Jurkat, Clone E6-1 (cell line): ENCODE results near the gene LEP. TPM values are rescaled to one million over a fixed set of nuclear protein-coding genes. Genes with fewer than 3 reads are reported as not detected.
A peak's percentile ranks its signal among the peaks of the same experiment; 100 is the strongest.

Experiments
- DNase-seq: peaks from one replicate; pipeline ENCODE4 v3.0.0-alpha.2; 2011; ENCODE audit warnings: low read depth, low spot score
- H3K4me3 ChIP-seq: 2 replicates; pipeline ENCODE4 v1.5.1; 2011; ENCODE audit warnings: mild to moderate bottlenecking, low read length, control low read depth, moderate library complexity
- polyA plus RNA-seq: library from polyadenylated mRNA; unstranded; fragments of >200 nt; gene quantifications from one replicate; pipeline ENCODE4 v1.2.1, GENCODE V29; 2012; ENCODE audit warnings: missing spikeins; ENCODE audit not compliant: insufficient read length, insufficient read depth

The LEP gene
- polyA plus RNA-seq = not detected

DNA sequence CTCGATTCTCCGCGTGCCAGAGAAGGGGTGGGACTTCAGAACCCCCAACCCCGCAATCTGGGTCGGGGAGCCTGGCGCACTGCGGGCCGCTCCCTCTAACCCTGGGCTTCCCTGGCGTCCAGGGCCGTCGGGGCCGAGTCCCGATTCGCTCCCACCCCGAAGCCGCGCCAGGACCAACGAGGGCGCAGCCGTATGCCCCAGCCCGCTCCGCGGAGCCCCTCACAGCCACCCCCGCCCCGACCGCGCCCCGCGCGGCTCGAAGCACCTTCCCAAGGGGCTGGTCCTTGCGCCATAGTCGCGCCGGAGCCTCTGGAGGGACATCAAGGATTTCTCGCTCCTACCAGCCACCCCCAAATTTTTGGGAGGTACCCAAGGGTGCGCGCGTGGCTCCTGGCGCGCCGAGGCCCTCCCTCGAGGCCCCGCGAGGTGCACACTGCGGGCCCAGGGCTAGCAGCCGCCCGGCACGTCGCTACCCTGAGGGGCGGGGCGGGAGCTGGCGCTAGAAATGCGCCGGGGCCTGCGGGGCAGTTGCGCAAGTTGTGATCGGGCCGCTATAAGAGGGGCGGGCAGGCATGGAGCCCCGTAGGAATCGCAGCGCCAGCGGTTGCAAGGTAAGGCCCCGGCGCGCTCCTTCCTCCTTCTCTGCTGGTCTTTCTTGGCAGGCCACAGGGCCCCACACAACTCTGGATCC is at the start of gene LEP:
Gene LEP, plus strand, starts transcription at position 583 of the 691 bp plus-strand sequence. CDS start 10,741 bp downstream, outside the sequence.
- DNase-seq = no peak

DNA sequence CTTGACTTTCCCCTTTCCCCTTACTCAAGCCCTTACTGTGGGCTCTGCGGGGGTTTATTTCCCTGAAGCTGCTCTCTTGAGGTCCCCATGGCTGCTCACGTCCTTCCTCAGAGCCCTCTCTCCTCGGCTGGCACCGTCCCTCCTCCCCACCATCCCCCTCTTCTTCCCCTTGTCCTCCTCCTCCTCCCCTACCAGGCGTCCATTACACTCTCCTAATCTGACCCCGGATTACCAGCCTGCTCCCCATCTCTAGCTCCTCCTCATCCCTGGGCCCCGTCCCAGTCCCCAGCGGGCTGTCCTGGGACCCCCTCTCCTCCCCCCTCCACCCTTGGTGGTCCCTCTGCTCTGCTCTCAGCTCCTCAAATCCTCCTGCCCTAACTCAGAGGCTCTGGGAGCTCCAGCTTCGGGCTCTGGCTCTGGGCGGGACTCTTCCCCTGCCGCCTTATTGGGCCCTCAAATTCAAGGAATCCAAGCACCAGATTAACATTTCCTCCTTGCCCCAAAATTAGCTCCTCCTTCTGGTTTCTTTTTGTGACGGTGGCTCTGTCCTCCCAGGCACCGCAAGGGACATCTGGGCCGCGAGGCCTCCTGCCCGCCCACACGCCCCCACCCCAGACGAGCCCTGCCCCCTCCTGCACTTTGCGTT is 48.5 kb upstream of the LEP start:
- no peak for DNase-seq
- H3K4me3 ChIP-seq = no peak overlapping the region

More for the DNA sequence above, at the start of gene LEP:
- H3K4me3 ChIP-seq = no peak within 1 kb of the TSS

DNA sequence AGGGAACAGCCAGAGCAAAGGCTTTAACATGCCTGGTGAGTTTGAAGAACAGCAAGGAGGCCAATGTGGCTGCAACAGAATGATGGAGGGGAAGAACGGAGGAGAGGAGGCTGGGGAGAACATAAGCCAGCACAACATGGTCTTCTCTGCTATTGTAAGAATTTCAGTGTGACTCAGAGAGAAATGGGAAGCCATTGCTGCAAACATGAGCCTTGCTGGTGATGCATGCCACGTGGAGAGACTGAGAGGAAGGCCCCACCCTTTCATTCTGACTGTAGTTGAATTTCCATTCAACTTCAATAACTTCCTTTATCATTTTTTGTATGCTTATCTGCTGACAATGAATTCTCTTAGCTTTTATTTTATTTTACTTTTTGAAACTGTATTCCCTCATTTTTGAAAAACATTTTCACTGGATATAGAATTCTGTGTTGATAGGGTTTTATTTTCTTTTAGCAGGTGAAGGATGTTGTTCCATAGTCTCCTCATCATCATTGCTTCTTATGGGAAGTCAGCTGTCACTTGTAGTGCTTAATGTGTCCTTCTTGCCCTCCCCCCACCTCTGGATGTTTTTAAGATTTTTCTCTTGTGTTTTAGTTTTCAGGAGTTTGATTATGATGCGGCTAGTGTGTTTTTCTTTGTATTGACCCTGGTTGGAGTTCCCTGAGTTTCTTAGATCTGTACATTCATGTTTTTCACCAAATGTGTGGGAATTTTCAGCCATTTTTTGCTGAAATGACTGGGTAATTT is 46.4 kb upstream of the LEP start:
- no peak for DNase-seq
- H3K4me3 ChIP-seq = no peak overlapping the region

DNA sequence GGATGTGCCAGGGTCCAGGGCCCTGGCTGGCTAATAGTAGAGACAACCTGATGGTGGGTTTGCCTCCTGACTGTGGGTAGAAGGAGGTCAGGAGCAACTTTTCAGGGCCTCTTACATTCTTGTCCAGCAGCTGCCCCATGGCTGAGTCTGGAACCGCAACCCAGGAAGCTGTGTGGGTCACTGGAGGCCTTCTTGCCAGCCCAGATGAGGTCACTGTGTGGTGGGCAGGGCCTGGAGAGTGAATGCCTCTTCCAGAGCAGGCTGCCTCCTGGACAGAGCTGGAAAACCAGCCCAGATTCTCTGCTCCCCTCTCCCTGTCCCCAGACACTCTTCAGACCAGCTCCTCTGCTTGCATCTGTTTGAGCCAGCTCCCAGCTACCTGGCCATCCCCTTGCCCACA is 43.5 kb upstream of the LEP start:
- H3K4me3 ChIP-seq = no peak overlapping the region
- DNase-seq = no peak

DNA sequence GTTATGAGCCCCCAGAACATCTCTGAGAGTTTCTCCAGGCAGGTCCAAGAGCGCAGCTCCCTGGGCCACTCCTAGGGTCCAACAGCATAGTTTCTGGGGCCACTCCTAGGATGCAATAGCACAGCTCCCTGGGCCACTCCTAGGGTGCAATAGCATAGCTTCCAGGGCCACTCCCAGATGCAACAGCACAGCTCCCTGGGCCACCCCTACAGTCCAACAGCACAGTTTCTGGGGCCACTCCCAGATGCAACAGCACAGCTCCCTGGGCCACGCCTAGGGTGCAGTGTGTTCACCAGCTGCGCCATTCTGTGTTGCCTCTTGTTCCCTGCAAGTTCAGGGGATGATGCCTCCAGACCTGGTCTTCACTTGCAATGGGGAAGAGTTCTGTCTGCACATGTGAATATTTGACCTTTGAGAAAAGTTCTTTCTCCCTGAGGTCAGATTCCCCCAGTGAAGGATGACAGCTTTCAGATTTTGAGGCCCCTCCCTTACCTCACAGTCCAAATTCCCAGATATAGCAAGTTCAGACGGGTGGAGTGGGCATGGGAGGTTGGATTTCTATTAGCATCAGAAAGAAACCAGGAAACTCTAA is 43.0 kb upstream of the LEP start:
- H3K4me3 ChIP-seq = no peak overlapping the region
- no peak for DNase-seq

DNA sequence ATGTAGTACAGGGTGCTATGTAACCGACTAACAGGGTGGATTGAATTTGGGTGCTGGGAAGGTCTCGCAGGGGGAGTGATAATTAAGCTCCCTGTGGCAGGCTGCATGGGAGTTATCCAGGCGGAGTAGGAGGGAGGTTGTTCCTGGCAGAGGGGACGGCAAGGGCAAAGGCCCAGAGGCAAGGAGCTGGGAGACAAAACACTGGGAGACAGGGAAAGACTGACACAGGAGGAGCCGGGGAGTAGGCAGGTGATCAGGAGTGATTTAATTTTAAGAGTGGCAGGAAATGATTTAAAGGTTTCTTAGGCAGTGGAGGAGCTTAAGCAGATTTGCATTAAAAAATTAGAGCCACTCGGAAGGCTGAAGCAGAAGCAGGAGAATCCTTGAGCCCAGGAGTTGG is 40.7 kb upstream of the LEP start:
- no peak overlapping the region for H3K4me3 ChIP-seq
- no peak for DNase-seq

DNA sequence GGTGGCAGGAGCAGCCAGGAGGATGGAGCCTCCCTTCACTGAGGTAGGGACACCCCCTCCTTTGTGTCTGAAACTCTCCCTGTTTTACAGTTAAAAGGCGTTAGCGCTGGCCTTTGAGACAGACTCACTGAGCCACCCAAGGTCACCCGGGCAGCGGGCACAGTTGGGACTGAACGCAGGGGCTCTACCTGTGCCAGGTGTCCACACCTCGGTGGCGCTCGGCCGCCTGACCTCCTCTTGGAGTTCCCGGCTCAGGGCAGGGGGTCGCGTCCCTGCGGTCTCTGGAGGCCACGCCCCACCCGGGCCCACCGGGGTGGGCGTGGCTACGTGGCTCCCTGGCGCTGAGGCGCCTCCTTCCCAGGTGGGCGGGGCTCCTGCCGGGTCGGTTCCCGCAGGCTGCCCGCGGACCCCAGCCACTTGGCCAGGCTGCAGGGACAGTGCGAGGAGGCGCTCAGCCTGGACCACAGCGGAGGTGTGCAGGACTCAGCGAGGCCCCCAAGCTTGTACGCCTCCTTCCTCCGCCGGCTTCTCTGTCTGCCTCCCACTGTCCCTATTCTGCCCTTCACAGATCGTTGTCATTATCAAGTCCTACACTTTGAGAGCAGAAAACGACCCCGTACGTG is 39.9 kb upstream of the LEP start:
- no peak for DNase-seq
- no peak overlapping the region for H3K4me3 ChIP-seq

DNA sequence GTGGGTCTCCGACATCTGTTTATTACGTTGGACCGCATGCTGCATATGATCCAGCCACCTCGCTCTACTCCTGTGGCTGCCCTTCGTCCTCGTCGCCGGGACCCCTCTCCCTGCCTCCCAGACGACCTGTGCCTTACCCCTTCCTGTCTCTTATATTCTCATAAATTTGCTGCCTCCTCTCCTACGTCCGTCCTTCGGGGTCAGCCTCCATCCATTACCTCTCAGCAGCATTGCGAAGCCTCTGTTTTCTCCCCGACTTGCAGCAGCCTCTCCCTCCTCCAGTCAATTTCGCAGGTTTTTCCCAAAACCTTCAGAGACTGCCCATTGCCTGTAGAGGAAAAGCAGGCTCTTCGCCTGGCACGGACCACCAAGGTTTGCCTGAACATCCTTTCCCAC is 39.4 kb upstream of the LEP start:
- no peak for DNase-seq
- H3K4me3 ChIP-seq = no peak overlapping the region

DNA sequence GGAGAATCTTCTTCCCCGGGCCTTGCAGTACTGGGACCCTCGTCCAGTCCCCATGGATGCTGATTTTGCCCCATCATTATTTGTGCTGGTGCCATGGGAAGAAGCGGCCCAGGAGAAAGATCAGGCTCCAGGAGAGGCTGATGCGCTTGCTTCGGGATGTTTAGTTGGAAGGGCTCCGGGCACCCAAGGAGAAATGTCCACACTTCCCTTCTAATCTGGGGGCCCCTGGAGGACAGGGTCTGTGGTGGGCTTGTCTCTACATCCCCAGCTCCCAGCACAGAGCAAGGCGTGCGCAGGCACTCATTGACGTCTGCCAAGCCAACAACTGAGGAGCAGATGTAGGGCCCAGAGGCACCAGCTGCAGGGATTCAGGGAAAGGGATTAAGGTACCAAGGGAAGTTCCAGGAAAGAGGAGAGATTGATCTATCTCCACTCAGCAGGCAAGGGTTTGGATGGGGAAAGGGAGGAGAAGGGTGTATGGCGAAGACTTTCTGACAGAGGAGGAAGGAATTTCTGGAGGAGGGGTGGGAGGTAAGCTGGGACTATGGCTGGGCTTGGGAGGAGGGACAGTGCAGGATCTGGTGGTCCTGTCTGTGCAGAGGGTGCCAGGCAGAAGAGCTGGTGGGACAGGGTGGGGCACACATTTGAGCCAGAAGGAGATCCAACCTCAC is 38.7 kb upstream of the LEP start:
- no peak overlapping the region for H3K4me3 ChIP-seq
- DNase-seq = no peak

DNA sequence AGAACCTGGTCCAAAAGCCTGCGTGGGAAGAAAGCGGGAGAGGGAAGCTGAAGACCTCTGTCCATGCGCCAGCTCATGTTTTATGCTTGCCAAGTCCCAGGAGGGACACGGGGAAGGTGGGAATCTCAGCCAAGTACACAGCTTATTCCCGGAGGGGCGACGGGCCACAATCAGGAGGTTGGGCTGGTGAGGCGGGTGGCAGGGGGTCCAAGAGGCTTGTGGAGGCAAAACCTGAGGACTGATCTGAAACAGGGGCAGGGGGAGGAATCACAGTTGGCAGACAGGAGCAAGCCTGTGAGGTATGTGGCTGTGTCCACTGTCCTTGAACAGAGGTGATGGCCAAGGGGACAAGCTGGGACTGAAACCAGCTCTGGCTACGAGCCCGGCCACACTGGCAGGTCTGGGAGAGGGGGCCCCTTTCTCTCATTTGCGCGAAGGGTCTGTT is 38.0 kb upstream of the LEP start:
- no peak overlapping the region for H3K4me3 ChIP-seq
- no peak for DNase-seq

DNA sequence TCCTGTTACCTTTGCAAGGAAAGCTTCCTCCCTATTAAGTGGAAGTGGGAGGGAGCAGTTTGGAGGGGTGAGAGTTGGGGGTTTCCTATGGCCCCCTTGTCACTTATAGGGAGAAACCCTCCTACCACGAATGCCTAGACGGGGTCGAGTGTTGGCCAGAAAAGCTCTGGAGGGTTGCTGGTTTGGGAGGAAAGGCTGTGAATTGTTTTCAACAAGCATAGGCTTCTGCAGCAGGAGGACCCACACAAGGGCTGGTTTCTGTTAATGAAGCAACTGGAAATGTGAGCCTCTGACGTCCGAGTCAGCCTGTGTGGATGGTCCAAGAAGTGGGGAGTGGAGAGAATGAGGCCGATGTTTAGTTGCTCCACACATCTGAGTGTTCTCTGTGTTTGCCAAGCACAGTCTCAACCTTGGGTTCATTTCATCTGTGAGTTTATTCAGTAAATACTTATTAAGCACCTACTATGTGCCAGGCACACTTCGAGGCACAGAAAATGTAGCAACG is 37.3 kb upstream of the LEP start:
- no peak overlapping the region for H3K4me3 ChIP-seq
- DNase-seq = no peak

DNA sequence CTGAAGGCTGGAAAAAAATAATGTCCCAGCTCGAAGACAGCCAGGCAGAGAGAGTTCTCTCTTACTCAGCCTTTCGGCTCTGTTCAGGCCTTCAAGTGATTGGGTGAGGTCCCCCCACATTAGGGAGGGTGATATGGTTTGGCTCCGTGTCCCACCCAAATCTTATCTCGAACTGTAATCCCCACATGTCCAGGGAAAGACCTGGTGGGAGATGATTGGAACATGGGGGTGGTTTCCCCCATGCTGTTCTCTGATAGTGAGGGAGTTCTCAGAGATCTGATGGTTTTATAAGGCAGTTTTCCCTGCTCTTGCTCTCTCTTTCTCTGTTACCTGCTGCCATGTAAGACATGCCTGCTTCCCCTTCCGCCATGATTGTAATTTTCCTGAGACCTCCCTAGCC is 36.6 kb upstream of the LEP start:
- H3K4me3 ChIP-seq = no peak overlapping the region
- no peak for DNase-seq

DNA sequence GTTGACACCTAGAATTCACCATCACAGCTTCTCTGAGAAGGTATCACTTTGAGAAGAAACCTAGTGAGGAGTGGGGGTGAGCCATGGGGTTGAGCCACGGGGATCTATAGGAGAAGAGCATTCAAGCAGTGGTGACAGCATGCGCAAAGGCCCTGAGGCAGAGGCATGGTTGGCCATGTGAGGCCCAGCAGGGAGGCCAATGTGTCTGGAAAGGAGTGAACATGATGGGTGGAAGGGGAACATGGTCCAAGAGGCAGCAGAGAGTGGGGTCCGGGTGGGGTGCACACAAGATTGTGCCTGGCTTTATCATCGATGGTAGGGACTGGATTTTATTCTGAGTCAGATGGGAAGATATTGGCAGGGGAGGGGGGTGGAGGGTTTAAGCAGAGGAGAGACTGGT is 36.0 kb upstream of the LEP start:
- H3K4me3 ChIP-seq = no peak overlapping the region
- DNase-seq = no peak

DNA sequence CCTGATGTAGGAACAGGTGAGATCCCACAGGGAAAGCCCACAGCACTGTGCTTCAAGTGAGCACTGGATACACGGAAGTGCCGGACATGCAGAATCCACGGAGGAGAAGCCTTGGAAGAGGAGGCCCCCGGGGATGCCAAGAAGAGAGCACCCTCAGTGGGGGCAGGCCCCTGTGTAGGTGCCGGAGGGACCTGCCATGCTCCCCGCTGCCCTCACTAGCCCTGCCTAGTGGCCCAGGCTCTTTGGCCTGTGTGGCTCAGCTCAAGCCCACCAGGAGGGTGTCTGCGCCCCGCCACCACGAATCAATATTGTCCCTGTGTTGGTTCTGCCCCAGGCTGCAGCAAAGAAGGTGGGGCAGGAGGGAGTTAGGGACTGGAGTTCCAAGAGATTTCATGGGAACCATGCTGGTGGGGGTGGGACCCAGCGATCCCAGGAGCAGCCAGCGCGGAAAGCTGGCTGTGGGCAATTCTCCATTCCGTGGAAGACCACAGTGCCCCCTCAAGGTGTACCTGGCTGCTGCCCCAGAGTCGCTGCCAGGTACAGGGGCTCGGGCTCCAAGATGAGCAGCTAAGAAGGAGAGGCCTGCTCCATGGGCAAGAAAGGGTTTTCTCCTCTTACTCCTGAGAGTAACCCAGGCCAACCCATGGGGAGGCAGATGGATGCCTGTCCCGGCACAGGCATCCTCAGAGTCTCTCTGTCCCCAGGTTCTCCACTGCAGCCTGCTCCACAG is 34.9 kb upstream of the LEP start:
- DNase-seq = no peak

DNA sequence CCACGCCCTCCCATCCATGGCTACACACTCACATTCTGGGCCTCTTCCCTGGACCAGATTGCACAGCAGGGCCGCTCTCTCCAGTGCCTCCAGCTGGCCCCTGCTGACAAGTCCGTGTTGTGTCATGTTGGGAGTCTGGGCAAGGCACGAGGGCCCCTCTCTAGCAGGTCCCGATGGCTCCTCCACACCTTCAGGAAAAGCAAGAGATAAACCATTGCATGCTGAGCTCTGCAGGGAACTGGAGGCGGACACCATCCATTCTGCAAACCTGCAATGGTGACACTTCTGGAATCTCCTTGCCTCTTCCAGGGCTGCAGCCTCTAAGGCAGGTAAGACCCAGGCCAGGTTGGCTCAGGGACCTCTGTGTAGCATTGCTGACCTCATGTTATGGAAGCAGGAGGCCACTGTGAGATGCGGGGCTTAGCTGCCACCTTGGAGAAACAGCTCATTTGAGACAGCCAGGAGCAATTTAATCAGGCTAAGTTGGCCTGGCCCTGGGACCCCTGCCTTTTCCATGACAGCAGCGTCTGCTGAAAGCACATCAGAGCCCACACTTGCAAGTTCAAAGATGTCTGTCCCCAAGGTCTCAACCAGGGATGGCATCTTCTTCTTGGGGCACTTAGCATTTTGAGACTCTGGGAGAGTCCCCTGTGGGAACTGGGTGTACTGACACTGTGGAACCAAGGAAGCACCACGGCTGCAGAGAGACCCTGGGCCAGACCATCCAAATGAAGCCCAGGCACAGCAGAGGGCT is 34.2 kb upstream of the LEP start:
- H3K4me3 ChIP-seq = no peak overlapping the region
- DNase-seq = no peak

More for the DNA sequence above, 34.9 kb upstream of the LEP start:
- no peak overlapping the region for H3K4me3 ChIP-seq

DNA sequence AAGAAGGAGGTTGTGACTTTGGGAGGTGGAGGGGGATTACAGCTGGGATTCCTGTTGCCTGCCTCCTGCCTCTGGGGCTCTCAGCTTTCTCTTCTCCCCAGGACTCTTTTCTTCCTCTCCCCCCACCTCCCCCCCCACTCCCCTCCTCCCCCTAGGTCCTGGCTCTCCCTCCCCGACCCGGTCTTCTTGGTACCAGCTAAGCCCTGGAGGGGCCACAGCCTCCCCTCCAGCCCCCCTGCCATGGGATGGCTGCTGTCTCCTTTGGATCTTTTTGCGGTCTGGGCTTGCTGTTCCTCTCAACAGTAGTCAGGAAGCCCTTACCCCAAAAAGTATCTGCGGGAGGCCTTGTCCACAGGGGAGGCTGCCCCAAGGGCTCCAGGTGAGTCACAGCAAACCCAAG is 33.5 kb upstream of the LEP start:
- no peak overlapping the region for H3K4me3 ChIP-seq
- DNase-seq = no peak

DNA sequence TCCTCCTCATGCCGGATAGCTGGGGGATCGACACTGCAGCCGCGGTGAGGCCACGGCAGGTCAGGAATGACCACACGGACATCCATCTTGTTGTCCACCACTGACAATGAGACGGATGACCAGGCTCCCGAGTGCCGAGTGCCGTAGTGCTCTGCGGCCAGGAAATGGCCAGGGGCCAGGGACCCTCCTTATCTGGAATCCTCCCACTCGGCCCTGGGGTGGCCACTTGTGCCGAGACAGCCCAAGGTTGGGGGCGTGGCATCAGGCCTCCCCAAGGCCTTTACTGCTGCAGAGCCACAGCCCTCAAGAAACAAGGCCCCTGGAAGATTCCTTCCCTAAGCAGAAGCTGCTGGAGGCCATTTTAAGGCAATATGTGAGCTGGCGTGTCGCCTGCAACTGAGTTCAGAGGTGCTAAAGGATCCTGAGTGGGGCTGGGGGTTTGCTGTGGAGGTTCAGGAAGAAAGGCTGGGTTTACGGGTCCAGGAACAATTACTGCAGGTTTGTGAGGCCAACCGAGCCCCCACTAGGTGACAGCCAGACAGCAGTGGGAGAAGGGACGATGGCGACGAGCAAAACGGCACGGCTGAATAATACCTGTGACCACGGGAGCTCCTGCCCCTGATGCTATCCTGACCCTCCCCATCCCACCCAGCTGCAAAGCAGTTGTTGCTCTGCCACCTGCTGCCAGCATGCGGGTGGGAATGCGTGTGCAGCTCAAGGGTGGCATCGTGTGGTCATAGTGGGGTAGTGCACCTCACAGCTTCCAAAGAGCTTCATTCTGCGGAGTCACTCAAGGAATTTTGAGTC is 31.6 kb upstream of the LEP start:
- peak; percentile 67 for DNase-seq
- no peak overlapping the region for H3K4me3 ChIP-seq
